ENCODE results near the gene AKT1.

The AKT1 gene

GRCh38 chr14:104826861-104827176 is 31.3 kb upstream of the AKT1 start:
- H3K4me1 ChIP-seq (ENCODE audit: control insufficient read depth, insufficient read depth, low read length, poor library complexity, severe bottlenecking), result no peaks in the 10 kb centered on the region
- WGBS, 2 experiments (ENCODE audit: insufficient coverage in 2 of 2), result 0 to 4% methylated on average over 13 to 20 of the region's 27 CpGs
- H3K9me3 ChIP-seq (ENCODE audit: control insufficient read depth, low read length), result peaks cover 7% of the 10 kb centered on the region
- H3K36me3 ChIP-seq (ENCODE audit: control insufficient read depth, insufficient read depth, low read length), result no peaks in the 10 kb centered on the region
- H3K4me3 ChIP-seq (ENCODE audit: extremely low read depth, insufficient read depth, low read length, poor library complexity, severe bottlenecking), result peak overlapping the region; percentile 48
- no peak overlapping the region for H3K27ac ChIP-seq (ENCODE audit: low read depth, low read length, severe bottlenecking)

GRCh38 chr14:104826189-104826860 is 30.8 kb upstream of the AKT1 start:
- Histone ChIP-seq H3K27ac (ENCODE audit: low read depth, low read length, severe bottlenecking) (no peak overlapping the region), H3K36me3 (ENCODE audit: control insufficient read depth, insufficient read depth, low read length) (no peaks in the 10 kb centered on the region), H3K9me3 (ENCODE audit: control insufficient read depth, low read length) (peaks cover 7% of the 10 kb centered on the region), H3K4me1 (ENCODE audit: control insufficient read depth, insufficient read depth, low read length, poor library complexity, severe bottlenecking) (peaks cover 4% of the 10 kb centered on the region), H3K4me3 (ENCODE audit: extremely low read depth, insufficient read depth, low read length, poor library complexity, severe bottlenecking) (peak overlapping the region; percentile 48)
- 0% methylated on average over 23 to 27 of the region's 54 CpGs for WGBS, 2 experiments (ENCODE audit: insufficient coverage in 2 of 2)

GRCh38 chr14:104824353-104824997 is 28.9 kb upstream of the AKT1 start:
- Histone ChIP-seq H3K36me3 (ENCODE audit: control insufficient read depth, insufficient read depth, low read length) (no peaks in the 10 kb centered on the region), H3K4me3 (ENCODE audit: extremely low read depth, insufficient read depth, low read length, poor library complexity, severe bottlenecking) (no peak overlapping the region), H3K4me1 (ENCODE audit: control insufficient read depth, insufficient read depth, low read length, poor library complexity, severe bottlenecking) (peaks cover 7% of the 10 kb centered on the region), H3K27ac (ENCODE audit: low read depth, low read length, severe bottlenecking) (no peak overlapping the region), H3K9me3 (ENCODE audit: control insufficient read depth, low read length) (peaks cover 7% of the 10 kb centered on the region)
- 93 to 96% methylated on average over 2 of the region's 2 CpGs for WGBS, 2 experiments (ENCODE audit: insufficient coverage in 2 of 2)

- no peak overlapping the region for H3K27ac ChIP-seq (ENCODE audit: low read depth, low read length, severe bottlenecking)
These were observed 27.5 kb upstream of the AKT1 start for GRCh38 chr14:104822821-104823615.

GRCh38 chr14:104821971-104822608 is 26.5 kb upstream of the AKT1 start:
- H3K9me3 ChIP-seq (ENCODE audit: control insufficient read depth, low read length), result peaks cover 7% of the 10 kb centered on the region
- H3K4me3 ChIP-seq (ENCODE audit: extremely low read depth, insufficient read depth, low read length, poor library complexity, severe bottlenecking), result no peak overlapping the region
- WGBS, 2 experiments (ENCODE audit: insufficient coverage in 2 of 2), result 92% methylated on average over 21 to 27 of the region's 27 CpGs
- no peak overlapping the region for H3K27ac ChIP-seq (ENCODE audit: low read depth, low read length, severe bottlenecking)
- H3K36me3 ChIP-seq (ENCODE audit: control insufficient read depth, insufficient read depth, low read length), result no peaks in the 10 kb centered on the region
- H3K4me1 ChIP-seq (ENCODE audit: control insufficient read depth, insufficient read depth, low read length, poor library complexity, severe bottlenecking), result peaks cover 7% of the 10 kb centered on the region

More at GRCh38 chr14:104822821-104823615, 27.5 kb upstream of the AKT1 start:
- Histone ChIP-seq H3K4me3 (ENCODE audit: extremely low read depth, insufficient read depth, low read length, poor library complexity, severe bottlenecking) (no peak overlapping the region), H3K36me3 (ENCODE audit: control insufficient read depth, insufficient read depth, low read length) (no peaks in the 10 kb centered on the region), H3K4me1 (ENCODE audit: control insufficient read depth, insufficient read depth, low read length, poor library complexity, severe bottlenecking) (peaks cover 7% of the 10 kb centered on the region), H3K9me3 (ENCODE audit: control insufficient read depth, low read length) (peaks cover 7% of the 10 kb centered on the region)
- WGBS, 2 experiments (ENCODE audit: insufficient coverage in 2 of 2), result 88 to 90% methylated on average over 20 to 21 of the region's 22 CpGs

- Histone ChIP-seq H3K4me3 (ENCODE audit: extremely low read depth, insufficient read depth, low read length, poor library complexity, severe bottlenecking) (no peak overlapping the region), H3K36me3 (ENCODE audit: control insufficient read depth, insufficient read depth, low read length) (no peaks in the 10 kb centered on the region), H3K27ac (ENCODE audit: low read depth, low read length, severe bottlenecking) (no peak overlapping the region), H3K9me3 (ENCODE audit: control insufficient read depth, low read length) (peaks cover 7% of the 10 kb centered on the region), H3K4me1 (ENCODE audit: control insufficient read depth, insufficient read depth, low read length, poor library complexity, severe bottlenecking) (peaks cover 11% of the 10 kb centered on the region)
- WGBS, 2 experiments (ENCODE audit: insufficient coverage in 2 of 2), result 87 to 92% methylated on average over 22 to 23 of the region's 23 CpGs
These were observed 25.8 kb upstream of the AKT1 start for GRCh38 chr14:104821229-104821945.

GRCh38 chr14:104820669-104821228 is 25.2 kb upstream of the AKT1 start:
- H3K4me1 ChIP-seq (ENCODE audit: control insufficient read depth, insufficient read depth, low read length, poor library complexity, severe bottlenecking), result peaks cover 11% of the 10 kb centered on the region
- no peaks in the 10 kb centered on the region for H3K36me3 ChIP-seq (ENCODE audit: control insufficient read depth, insufficient read depth, low read length)
- peaks cover 7% of the 10 kb centered on the region for H3K9me3 ChIP-seq (ENCODE audit: control insufficient read depth, low read length)
- no peak overlapping the region for H3K4me3 ChIP-seq (ENCODE audit: extremely low read depth, insufficient read depth, low read length, poor library complexity, severe bottlenecking)
- no peak overlapping the region for H3K27ac ChIP-seq (ENCODE audit: low read depth, low read length, severe bottlenecking)
- 43 to 52% methylated on average over 10 to 18 of the region's 22 CpGs for WGBS, 2 experiments (ENCODE audit: insufficient coverage in 2 of 2)

GRCh38 chr14:104819361-104819781 is 23.8 kb upstream of the AKT1 start:
- H3K4me3 ChIP-seq (ENCODE audit: extremely low read depth, insufficient read depth, low read length, poor library complexity, severe bottlenecking), result no peak overlapping the region
- H3K4me1 ChIP-seq (ENCODE audit: control insufficient read depth, insufficient read depth, low read length, poor library complexity, severe bottlenecking), result peaks cover 11% of the 10 kb centered on the region
- no peak overlapping the region for H3K27ac ChIP-seq (ENCODE audit: low read depth, low read length, severe bottlenecking)
- WGBS, 2 experiments (ENCODE audit: insufficient coverage in 2 of 2), result 94 to 95% methylated on average over 11 to 12 of the region's 12 CpGs
- peaks cover 3% of the 10 kb centered on the region for H3K9me3 ChIP-seq (ENCODE audit: control insufficient read depth, low read length)
- no peaks in the 10 kb centered on the region for H3K36me3 ChIP-seq (ENCODE audit: control insufficient read depth, insufficient read depth, low read length)

- H3K36me3 ChIP-seq (ENCODE audit: control insufficient read depth, insufficient read depth, low read length), result no peaks in the 10 kb centered on the region
- WGBS, 2 experiments (ENCODE audit: insufficient coverage in 2 of 2), result 91 to 94% methylated on average over 7 to 9 of the region's 9 CpGs
- no peak overlapping the region for H3K27ac ChIP-seq (ENCODE audit: low read depth, low read length, severe bottlenecking)
- no peak overlapping the region for H3K4me3 ChIP-seq (ENCODE audit: extremely low read depth, insufficient read depth, low read length, poor library complexity, severe bottlenecking)
- peaks cover 11% of the 10 kb centered on the region for H3K4me1 ChIP-seq (ENCODE audit: control insufficient read depth, insufficient read depth, low read length, poor library complexity, severe bottlenecking)
- no peaks in the 10 kb centered on the region for H3K9me3 ChIP-seq (ENCODE audit: control insufficient read depth, low read length)
These were observed 23.2 kb upstream of the AKT1 start for GRCh38 chr14:104818714-104819161.
